CD4-positive, alpha-beta memory T cell (primary cell): ENCODE results near the gene XK. TPM values are rescaled to one million over a fixed set of nuclear protein-coding genes. Genes with fewer than 3 reads are reported as not detected.

ENCODE experiments used
- CTCF ChIA-PET: fragments of 350-600 bp; sonication (Branson Sonifier 250); formaldehyde crosslinking; loops from one replicate; lab custom pipeline; 2021; ENCODE audit warnings: inconsistent platforms; ENCODE audit not compliant: partially characterized antibody; lab: Charles Lee
- POLR2A ChIA-PET: fragments of 350-600 bp; sonication (Branson Sonifier 250); formaldehyde crosslinking; loops from one replicate; lab custom pipeline; 2021; ENCODE audit not compliant: partially characterized antibody; lab: Charles Lee
- DNase-seq, 5 donors: peaks; one replicate each; pipeline versions ENCODE4 v3.0.0 to v3.0.0-alpha.2; 2020 to 2022; ENCODE audit warnings: mixed read lengths in 1 of 5
- H3K27ac ChIP-seq: one replicate; pipeline ENCODE4 v1.7.0; 2013; ENCODE audit warnings: low read depth, low read length
- H3K27me3 ChIP-seq: 2 replicates; pipeline ENCODE4 v1.7.0; 2013; ENCODE audit warnings: mild to moderate bottlenecking, low read length, moderate library complexity; ENCODE audit not compliant: insufficient read depth
- H3K36me3 ChIP-seq: 2 replicates; pipeline ENCODE4 v1.7.0; 2013; ENCODE audit warnings: mild to moderate bottlenecking, low read length, moderate library complexity; ENCODE audit not compliant: insufficient read depth
- H3K4me1 ChIP-seq: 2 replicates; pipeline ENCODE4 v1.7.0; 2013; ENCODE audit warnings: mild to moderate bottlenecking, low read length, moderate library complexity; ENCODE audit not compliant: insufficient read depth
- H3K4me3 ChIP-seq, 2 donors: one replicate each; pipeline ENCODE4 v1.7.0; 2013; ENCODE audit warnings: low read length in 2 of 2, mild to moderate bottlenecking in 1 of 2
- H3K9me3 ChIP-seq, 2 donors: one replicate each; pipeline ENCODE4 v1.7.0; 2013; ENCODE audit warnings: low read length in 2 of 2, control low read depth in 1 of 2; ENCODE audit not compliant: control insufficient read depth in 1 of 2
- H3K27ac Mint-ChIP-seq, 7 donors: one replicate each; pipeline ENCODE4 v1.8.0; 2020 to 2021; ENCODE audit warnings: mixed read lengths in 7 of 7, mild to moderate bottlenecking in 6 of 7, inconsistent platforms in 3 of 7, moderate library complexity in 3 of 7
- H3K27me3 Mint-ChIP-seq, 2 donors: one replicate each; pipeline ENCODE4 v1.8.0; 2020 to 2021; ENCODE audit warnings: mixed read lengths in 2 of 2
- H3K36me3 Mint-ChIP-seq, 2 donors: one replicate each; pipeline ENCODE4 v1.8.0; 2020 to 2021; ENCODE audit warnings: mixed read lengths in 2 of 2, inconsistent platforms in 1 of 2, mild to moderate bottlenecking in 1 of 2
- H3K4me1 Mint-ChIP-seq, 4 donors: one replicate each; pipeline ENCODE4 v1.8.0; 2020 to 2021; ENCODE audit warnings: mixed read lengths in 4 of 4, mild to moderate bottlenecking in 1 of 4
- H3K4me3 Mint-ChIP-seq, 8 donors: one replicate each; pipeline ENCODE4 v1.8.0; 2020 to 2021; ENCODE audit warnings: mixed read lengths in 8 of 8, mild to moderate bottlenecking in 7 of 8, moderate library complexity in 6 of 8, inconsistent platforms in 3 of 8
- H3K9me3 Mint-ChIP-seq, 8 donors: one replicate each; pipeline ENCODE4 v1.8.0; 2020 to 2021; ENCODE audit warnings: mixed read lengths in 8 of 8, mild to moderate bottlenecking in 5 of 8, inconsistent platforms in 3 of 8, moderate library complexity in 1 of 8
- intact Hi-C: fragments of 100-400 bp; cut with micrococcal nuclease; formaldehyde crosslinking; loops from one replicate; pipeline ENCODE4 v1.15.1; 2023
- polyA plus RNA-seq, 2 donors: library from polyadenylated mRNA; unstranded; fragments of 300-500 nt; fragmentation: Illumina TruSeq; gene quantifications; one replicate each; pipeline ENCODE4 v1.2.3, GENCODE V29; 2021
- total RNA-seq, 2 experiments: library from RNA; stranded (reverse); gene quantifications; one replicate each; pipeline ENCODE4 v1.2.3, GENCODE V29; 2021

The XK gene
- total and polyA plus RNA-seq, 4 experiments from 2014 or later: not detected

DNA sequence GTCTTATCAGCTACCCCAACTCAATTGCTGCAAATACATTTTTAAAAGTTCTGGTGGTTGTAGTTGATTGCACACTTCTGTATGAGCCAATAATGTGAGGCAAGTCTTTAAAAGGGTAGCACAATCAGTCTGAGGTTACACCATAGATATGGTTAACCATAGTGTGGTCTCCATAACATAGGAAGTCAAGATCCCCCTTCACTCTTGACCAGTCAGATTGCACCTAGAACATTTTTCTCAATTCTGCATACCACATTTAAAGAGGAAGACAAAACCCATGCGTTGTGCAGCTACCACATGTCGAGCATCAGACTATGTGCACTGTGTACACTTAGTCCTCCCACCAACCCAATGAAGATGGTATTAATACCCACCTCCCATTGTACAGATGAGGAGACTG, 67.8 kb downstream of the XK start:
- Mint-ChIP-seq H3K27me3 (no peaks in the 10 kb centered on the region), H3K4me1 (peaks cover 7 to 26% (median 23%) of the 10 kb centered on the region in 4 donors), H3K36me3 (no peaks in the 10 kb centered on the region), H3K27ac (peak overlapping the region in 3 of 7 donors; percentile 69 to 73 (median 73)), H3K4me3 (peak overlapping the region in 2 of 8 donors; percentile 7 to 60), H3K9me3 (peaks cover 0 to 3% (median 0%) of the 10 kb centered on the region in 8 donors)
- CTCF ChIA-PET: interaction anchor here (0.6 to 14.9 kb wide), 3 partner anchors 8 to 73 kb away, joined by 4 to 296 read pairs (median 22); no protein-coding TSS in a partner anchor
- intact Hi-C loops: no loop called here
- POLR2A ChIA-PET: no interaction called here
- Histone ChIP-seq H3K9me3 (no peaks in the 10 kb centered on the region), H3K4me3 (no peak overlapping the region), H3K27me3 (no peaks in the 10 kb centered on the region), H3K4me1 (peaks cover 51% of the 10 kb centered on the region), H3K27ac (no peak overlapping the region), H3K36me3 (no peaks in the 10 kb centered on the region)
- no peak for DNase-seq

DNA sequence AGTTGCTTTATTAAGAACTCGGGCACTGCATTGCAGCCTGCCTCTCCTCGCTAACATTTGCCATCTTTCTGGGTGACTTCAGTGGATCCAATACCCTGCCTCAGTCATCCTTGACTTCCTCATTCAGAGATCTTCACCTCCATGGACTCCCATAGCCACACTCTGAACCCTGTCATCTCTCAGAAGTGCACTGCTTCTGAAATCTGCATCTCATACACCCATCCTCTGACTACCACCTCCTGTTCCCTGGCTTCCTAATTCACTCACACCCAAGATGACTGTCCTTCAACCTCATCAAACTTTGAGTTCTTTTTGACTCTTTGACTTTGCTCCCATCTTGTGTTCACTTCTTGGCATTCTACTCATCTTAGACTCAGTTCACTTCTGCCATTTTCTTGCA, 68.9 kb downstream of the XK start:
- Histone ChIP-seq H3K27me3 (no peaks in the 10 kb centered on the region), H3K27ac (peak overlapping the region; percentile 7), H3K4me3 (peak overlapping the region in 1 of 2 donors; percentile 32), H3K4me1 (peaks cover 51% of the 10 kb centered on the region), H3K9me3 (no peaks in the 10 kb centered on the region), H3K36me3 (no peaks in the 10 kb centered on the region)
- Mint-ChIP-seq H3K4me3 (no peak overlapping the region), H3K36me3 (no peaks in the 10 kb centered on the region), H3K4me1 (peaks cover 7 to 26% (median 23%) of the 10 kb centered on the region in 4 donors), H3K9me3 (peaks cover 0 to 3% (median 0%) of the 10 kb centered on the region in 8 donors), H3K27me3 (no peaks in the 10 kb centered on the region), H3K27ac (no peak overlapping the region)
- DNase-seq: no peak
- ChIA-PET POLR2A (no interaction called here), CTCF (interaction anchor here (4.6 to 14.9 kb wide), 2 partner anchors 9 to 72 kb away, joined by 22 to 296 read pairs; no protein-coding TSS in a partner anchor)
- intact Hi-C loops: no loop called here

GRCh38 chrX:37755025-37755424, 69.4 kb downstream of the XK start:
- DNase-seq: peak; percentile 36 to 47 (median 45)
- ChIA-PET CTCF (interaction anchor here (1.2 to 14.9 kb wide), 3 partner anchors 10 to 71 kb away, joined by 3 to 296 read pairs (median 22); no protein-coding TSS in a partner anchor), POLR2A (no interaction called here)
- no peaks in the 10 kb centered on the region for H3K9me3 ChIP-seq
- intact Hi-C loops: no loop called here
- H3K27me3 ChIP-seq: no peaks in the 10 kb centered on the region
- H3K4me1 ChIP-seq: peaks cover 51% of the 10 kb centered on the region
- no peak overlapping the region for H3K4me3 Mint-ChIP-seq
- no peaks in the 10 kb centered on the region for H3K36me3 ChIP-seq
- no peak overlapping the region for H3K27ac Mint-ChIP-seq
- H3K9me3 Mint-ChIP-seq: peaks cover 0 to 3% (median 0%) of the 10 kb centered on the region in 8 donors
- H3K27me3 Mint-ChIP-seq: no peaks in the 10 kb centered on the region
- H3K4me1 Mint-ChIP-seq: peaks cover 7 to 26% (median 23%) of the 10 kb centered on the region in 4 donors
- no peaks in the 10 kb centered on the region for H3K36me3 Mint-ChIP-seq
- H3K27ac ChIP-seq: peak overlapping the region; percentile 7
- peak overlapping the region in 1 of 2 donors; percentile 32 for H3K4me3 ChIP-seq

DNA sequence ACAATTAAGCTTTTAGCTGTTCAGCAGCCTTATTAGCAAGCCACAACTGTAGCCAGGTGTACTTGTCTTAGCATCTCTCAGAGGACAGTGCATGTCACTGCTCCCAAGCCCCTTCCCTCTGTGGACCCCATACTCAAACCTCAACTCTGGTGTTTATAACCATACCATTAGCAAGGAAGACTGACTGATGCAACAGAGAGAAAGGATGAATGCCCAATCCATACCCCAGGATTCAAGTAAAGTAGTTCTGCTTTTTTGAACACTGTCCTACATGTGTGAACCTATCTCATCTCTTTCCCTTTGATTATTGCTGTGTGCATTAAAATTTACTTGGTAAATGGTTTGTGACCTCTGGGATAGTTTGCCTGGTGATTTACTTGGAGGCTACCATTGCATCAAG, 71.5 kb downstream of the XK start:
- ChIA-PET CTCF (interaction anchor here (4.6 kb wide), 1 partner anchor 12 kb away, joined by 22 read pairs; no protein-coding TSS in a partner anchor), POLR2A (no interaction called here)
- H3K27me3 ChIP-seq: no peaks in the 10 kb centered on the region
- H3K36me3 ChIP-seq: no peaks in the 10 kb centered on the region
- no peak for DNase-seq
- H3K4me1 ChIP-seq: peaks cover 49% of the 10 kb centered on the region
- intact Hi-C loops: no loop called here
- Mint-ChIP-seq H3K27ac (no peak overlapping the region), H3K27me3 (no peaks in the 10 kb centered on the region), H3K4me1 (peaks cover 7 to 20% (median 16%) of the 10 kb centered on the region in 4 donors), H3K9me3 (peaks cover 0 to 3% (median 0%) of the 10 kb centered on the region in 8 donors), H3K4me3 (peak overlapping the region in 1 of 8 donors; percentile 4), H3K36me3 (no peaks in the 10 kb centered on the region)
- no peak overlapping the region for H3K27ac ChIP-seq
- H3K4me3 ChIP-seq: no peak overlapping the region
- no peaks in the 10 kb centered on the region for H3K9me3 ChIP-seq

GRCh38 chrX:37759351-37759750, 73.8 kb downstream of the XK start:
- Mint-ChIP-seq H3K36me3 (no peaks in the 10 kb centered on the region), H3K27me3 (no peaks in the 10 kb centered on the region), H3K4me3 (no peak overlapping the region), H3K27ac (no peak overlapping the region), H3K4me1 (peaks cover 15 to 17% (median 16%) of the 10 kb centered on the region in 4 donors), H3K9me3 (no peaks in the 10 kb centered on the region)
- POLR2A ChIA-PET: no interaction called here
- no peak overlapping the region for H3K27ac ChIP-seq
- H3K27me3 ChIP-seq: no peaks in the 10 kb centered on the region
- no peaks in the 10 kb centered on the region for H3K9me3 ChIP-seq
- no peaks in the 10 kb centered on the region for H3K36me3 ChIP-seq
- no peak overlapping the region for H3K4me3 ChIP-seq
- CTCF ChIA-PET: interaction anchor here (4.4 kb wide), 1 partner anchor 14 kb away, joined by 15 read pairs; no protein-coding TSS in a partner anchor
- intact Hi-C loops: no loop called here
- H3K4me1 ChIP-seq: peaks cover 27% of the 10 kb centered on the region
- DNase-seq: no peak

GRCh38 chrX:37759878-37760418, 74.4 kb downstream of the XK start:
- Histone ChIP-seq H3K36me3 (no peaks in the 10 kb centered on the region), H3K27me3 (no peaks in the 10 kb centered on the region), H3K4me3 (no peak overlapping the region), H3K27ac (no peak overlapping the region), H3K4me1 (peaks cover 21% of the 10 kb centered on the region), H3K9me3 (no peaks in the 10 kb centered on the region)
- ChIA-PET POLR2A (no interaction called here), CTCF (interaction anchor here (4.4 kb wide), 1 partner anchor 15 kb away, joined by 15 read pairs; no protein-coding TSS in a partner anchor)
- H3K27me3 Mint-ChIP-seq: no peaks in the 10 kb centered on the region
- no peaks in the 10 kb centered on the region for H3K36me3 Mint-ChIP-seq
- H3K4me1 Mint-ChIP-seq: peaks cover 15 to 17% (median 16%) of the 10 kb centered on the region in 4 donors
- H3K9me3 Mint-ChIP-seq: no peaks in the 10 kb centered on the region
- H3K27ac Mint-ChIP-seq: peak overlapping the region in 1 of 7 donors; percentile 10
- intact Hi-C loops: no loop called here
- H3K4me3 Mint-ChIP-seq: no peak overlapping the region
- DNase-seq: no peak

DNA sequence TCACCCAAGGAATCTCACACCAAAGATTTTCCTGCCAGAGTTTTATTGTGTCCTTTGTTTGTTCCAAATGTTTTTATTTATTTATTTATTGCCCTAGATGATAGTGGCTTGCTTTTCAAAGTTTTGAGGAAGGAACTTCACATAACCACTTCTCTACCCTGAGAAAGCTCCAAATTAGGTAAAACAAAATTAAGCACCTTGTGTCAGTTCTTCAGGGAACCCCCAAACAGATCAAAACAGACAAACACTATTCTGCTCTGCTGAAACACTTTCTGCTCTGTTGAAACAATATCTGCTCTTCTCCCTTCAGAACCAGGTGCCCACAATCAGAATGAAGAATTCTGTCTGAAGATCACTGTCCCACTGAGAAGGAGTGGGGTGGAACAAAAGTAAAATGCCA, 77.8 kb downstream of the XK start:
- ChIA-PET POLR2A (no interaction called here), CTCF (interaction anchor here (0.5 to 1.3 kb wide), 3 partner anchors 62 to 90 kb away, joined by 3 to 4 read pairs (median 3); no protein-coding TSS in a partner anchor)
- Mint-ChIP-seq H3K9me3 (peaks cover 0 to 3% (median 0%) of the 10 kb centered on the region in 8 donors), H3K27me3 (no peaks in the 10 kb centered on the region), H3K36me3 (no peaks in the 10 kb centered on the region), H3K27ac (peak overlapping the region in 3 of 7 donors; percentile 33 to 53 (median 50)), H3K4me1 (peaks cover 5 to 9% (median 7%) of the 10 kb centered on the region in 4 donors), H3K4me3 (no peak overlapping the region)
- intact Hi-C loops: no loop called here
- DNase-seq: no peak
- H3K9me3 ChIP-seq: no peaks in the 10 kb centered on the region
- H3K36me3 ChIP-seq: no peaks in the 10 kb centered on the region
- H3K4me3 ChIP-seq: no peak overlapping the region
- H3K4me1 ChIP-seq: no peaks in the 10 kb centered on the region
- H3K27ac ChIP-seq: no peak overlapping the region
- H3K27me3 ChIP-seq: no peaks in the 10 kb centered on the region
